ENCODE measurements around the gene LLGL2.

The LLGL2 gene

DNA sequence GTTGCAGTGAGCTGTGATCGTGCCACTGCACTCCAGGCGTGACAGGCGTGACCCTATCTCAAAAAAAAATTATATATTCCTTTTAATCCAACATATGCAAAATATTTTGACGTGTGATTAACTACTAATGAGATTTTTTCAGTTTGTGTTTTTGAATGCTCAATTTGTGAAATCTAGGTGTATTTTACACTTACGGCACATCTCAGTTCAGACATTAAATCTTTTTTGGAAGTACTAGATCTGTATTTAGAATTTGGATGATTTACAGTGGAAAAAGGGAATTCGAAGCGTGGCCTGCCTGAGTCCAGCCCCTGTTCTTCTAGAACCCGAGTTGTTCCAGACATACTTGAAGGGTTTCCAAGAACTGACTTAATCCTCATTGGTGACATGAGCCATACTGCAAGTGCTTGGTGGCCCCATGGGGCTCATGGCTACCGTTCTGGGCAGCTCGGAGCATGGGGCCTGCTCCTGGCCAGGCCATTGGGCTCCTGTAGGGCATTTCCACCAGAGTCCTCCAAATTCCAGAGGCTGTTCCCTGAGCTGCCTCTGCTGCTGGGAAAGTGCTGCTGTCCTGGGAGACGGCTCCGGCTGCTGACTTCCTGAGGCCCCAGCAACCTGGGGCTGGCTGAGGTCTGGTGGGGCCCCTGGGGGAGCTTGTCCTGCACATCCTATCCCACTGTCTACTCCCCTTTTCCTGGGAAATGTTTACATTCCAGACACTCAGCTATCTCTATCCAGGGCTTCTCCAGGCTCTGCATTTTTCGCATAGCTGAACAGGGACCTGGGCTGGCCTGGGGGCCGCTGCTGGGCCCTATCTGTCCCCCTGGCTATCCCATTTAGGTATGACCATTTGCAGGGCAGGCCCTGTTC is 27.2 kb downstream of the LLGL2 start:
- no peak for DNase-seq

GRCh38 chr17:75553295-75554110 is 28.0 kb downstream of the LLGL2 start:
- DNase-seq = no peak

DNA sequence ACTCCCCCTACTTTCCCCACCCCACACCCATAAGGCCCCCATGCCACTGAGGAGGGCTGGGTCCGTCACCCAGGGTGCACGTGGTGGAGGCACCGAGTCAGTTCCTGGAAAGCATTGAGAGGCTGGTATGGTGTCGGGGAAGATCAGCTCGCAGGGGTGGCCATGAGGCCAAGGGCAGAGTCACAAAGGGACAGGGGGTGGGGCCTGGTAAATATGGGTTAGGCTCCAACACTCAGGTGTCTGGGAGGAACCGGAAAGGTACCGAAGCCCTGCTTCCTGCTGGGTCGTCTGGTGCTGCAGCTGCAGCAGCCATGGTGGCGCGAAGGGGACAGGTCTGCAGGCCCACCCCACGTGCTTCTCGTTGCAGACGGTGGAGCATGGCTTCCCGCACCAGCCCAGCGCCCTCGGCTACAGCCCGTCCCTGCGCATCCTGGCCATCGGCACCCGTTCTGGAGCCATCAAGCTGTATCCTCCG is 30.2 kb downstream of the LLGL2 start:
- DNase-seq = no peak

DNA sequence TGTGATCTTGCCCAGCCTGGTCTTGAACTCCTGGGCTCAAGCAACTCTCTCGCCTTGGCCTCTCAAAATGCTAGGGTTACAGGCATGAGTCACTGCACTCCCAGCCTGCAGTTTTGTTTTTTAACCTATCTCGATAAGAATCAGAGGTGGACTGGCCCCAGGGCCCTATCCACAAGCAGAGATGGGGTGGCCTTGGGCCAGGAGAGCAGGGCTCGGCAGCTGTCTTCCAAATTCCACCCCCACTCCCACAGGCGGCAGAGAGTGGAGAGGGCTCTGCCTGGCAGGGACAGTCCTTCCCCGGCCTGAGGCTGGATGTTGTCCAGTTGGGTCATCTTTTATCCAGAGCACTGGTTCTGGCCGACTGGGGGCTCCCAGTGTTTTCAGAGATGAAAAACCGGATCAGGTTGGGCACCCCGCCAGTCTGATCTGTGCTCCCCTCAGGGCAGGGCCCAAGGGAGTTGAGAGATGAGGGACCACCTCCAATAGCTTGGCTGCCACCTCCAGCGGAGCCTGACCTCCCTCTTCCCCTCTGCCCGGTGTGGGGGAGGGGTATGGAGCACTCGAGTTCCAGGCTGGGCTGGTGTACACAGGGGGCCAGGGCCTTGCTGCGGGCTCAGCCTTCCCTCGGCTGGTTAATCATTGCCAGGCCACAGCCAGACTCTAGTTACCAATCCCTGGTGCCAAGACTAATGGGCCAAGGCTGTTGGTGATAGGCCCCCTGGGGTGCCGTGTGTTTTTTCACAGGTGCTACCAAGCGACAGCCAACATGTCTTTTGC is 31.8 kb downstream of the LLGL2 start:
- no peak for DNase-seq

DNA sequence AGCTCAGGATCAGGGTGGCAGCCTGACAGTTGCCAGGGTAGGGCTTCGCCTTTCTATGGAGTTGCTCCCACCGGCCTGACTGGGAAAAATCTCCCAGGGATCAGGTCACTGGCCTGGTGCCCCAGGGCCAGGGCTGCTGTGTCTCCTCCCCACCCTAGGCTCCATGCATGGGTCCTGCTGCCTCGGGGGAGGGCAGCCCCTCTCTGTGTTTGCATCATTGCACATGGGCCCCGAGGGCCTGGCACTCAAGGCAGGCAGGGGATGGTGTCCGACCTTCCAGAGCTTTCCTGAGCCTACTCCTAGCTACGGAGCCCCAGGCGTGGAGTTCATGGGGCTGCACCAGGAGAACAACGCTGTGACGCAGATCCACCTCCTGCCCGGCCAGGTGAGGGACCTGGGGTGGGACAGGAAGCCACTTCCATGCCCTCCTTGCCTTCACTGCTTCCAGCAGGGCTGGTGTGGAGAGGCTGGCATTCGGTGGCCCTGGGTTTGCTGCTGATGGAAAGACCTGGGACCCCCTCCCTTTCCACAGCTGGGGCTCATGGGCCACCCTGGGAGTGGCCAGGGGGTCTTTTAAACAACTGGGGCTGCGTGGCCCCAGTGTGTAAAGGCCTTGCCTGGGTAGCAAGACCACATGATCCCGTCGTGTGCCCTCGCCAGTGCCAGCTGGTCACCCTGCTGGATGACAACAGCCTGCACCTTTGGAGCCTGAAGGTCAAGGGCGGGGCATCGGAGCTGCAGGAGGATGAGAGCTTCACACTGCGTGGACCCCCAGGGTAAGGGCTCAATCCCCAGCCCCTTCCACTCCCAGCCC is 32.6 kb downstream of the LLGL2 start:
- DNase-seq = no peak

GRCh38 chr17:75558666-75559530 is 33.4 kb downstream of the LLGL2 start:
- no peak for DNase-seq

GRCh38 chr17:75559958-75560533 is 34.5 kb downstream of the LLGL2 start:
- DNase-seq = no peak

DNA sequence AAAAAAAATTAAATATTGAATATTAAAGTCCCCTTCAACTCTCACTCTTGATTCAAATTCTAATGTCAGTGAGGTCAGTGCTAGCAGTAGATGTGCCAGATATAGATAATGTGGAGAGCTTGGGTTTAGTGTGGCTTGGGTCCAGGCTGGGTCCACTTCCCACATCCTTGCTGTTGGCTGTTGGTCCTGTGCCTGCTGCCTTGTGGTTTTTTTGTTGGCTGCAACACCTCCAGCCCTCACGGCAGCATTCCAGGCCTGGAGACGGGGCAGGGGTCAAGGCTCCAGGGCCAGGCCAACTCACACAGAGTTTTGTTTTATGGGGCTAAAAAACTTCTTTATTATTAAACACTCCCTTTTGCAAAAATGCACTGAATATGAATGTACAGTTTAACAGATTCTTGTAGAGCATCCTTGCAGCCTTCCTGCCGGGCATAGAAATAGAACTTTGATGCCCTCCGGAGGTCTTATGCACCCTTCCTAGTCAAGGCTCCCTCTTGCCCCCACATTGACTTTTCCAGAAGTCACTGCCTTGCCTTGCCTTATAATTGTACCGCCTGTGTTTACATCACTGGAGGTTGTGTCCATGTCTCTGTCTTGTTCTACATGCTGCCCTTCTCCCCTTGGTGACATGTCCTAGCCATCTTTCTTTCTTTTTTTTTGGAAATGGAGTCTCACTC is 36.6 kb downstream of the LLGL2 start:
- no peak for DNase-seq

DNA sequence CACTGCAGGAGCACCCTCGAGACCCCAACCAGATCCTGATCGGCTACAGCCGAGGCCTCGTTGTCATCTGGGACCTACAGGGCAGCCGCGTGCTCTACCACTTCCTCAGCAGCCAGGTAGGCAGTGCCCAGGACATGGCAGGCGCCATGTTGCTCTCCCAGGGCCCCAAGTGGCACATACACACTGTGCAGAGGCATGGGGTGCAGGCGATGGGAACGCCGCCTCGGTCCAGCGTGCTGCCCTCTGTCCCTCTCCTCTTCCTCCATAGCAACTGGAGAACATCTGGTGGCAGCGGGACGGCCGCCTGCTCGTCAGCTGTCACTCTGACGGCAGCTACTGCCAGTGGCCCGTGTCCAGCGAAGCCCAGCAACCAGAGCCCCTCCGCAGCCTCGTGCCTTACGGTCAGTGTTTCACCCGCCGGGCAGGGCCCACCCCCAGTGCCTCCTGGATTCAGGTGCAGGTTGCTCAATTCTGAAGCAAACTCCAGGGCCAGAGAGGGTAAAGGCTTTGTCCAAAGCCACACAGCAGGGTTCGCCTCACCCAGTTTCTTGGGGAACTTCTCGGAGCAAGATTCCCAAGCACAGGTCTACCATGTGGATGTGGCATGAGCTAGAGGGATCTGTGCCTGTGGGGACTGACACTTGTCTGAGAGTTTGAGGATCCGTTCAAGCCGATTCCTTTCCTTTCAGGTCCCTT is 37.7 kb downstream of the LLGL2 start:
- DNase-seq = no peak

- no peak for DNase-seq
Observed at GRCh38 chr17:75564195-75564594, 38.7 kb downstream of the LLGL2 start.

- no peak for DNase-seq
Observed at GRCh38 chr17:75565066-75565465, 39.6 kb downstream of the LLGL2 start.

DNA sequence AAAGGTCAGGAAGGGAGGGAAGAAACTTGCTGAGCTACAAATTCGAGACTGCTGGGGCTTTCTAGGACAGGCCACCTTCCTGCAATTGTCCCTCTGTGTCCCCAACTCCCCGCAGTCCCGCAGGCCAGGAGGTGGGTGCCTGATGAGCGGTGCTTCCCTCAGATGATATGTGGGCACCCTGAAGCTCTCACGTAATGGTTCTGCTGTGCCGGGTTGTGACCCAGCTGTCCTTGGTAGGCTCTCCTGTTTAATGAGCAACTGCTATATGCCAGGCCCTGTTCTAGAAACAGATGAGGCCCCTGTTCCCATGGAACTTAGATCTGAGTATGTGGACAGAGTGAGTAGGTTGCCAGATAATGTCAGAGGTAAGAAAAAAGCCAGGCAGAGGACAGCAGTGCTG is 40.1 kb downstream of the LLGL2 start:
- DNase-seq = no peak

- no peak for DNase-seq
Observed at GRCh38 chr17:75566416-75566815, 40.9 kb downstream of the LLGL2 start.

DNA sequence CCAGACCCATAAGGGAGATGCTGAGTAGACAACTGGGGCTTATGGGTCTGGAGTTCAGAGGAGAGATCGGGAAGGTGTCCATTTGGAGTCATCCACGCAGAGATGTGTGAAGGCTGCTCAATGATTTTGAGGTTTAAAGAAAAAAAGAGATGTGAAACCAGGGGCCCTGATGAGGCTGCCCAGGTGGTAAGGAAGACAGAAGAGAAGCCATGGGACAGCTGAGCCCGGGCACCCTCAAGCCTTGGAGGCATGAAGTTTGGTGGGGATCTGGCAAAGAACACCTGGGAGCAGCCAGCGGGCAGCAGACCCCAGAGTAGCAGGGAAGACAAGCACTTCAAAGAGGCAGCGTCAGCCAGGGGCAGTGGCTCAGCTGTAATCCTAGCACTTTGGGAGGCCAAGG is 41.3 kb downstream of the LLGL2 start:
- DNase-seq = no peak

- no peak for DNase-seq
Observed at GRCh38 chr17:75568412-75569255, 43.1 kb downstream of the LLGL2 start.

DNA sequence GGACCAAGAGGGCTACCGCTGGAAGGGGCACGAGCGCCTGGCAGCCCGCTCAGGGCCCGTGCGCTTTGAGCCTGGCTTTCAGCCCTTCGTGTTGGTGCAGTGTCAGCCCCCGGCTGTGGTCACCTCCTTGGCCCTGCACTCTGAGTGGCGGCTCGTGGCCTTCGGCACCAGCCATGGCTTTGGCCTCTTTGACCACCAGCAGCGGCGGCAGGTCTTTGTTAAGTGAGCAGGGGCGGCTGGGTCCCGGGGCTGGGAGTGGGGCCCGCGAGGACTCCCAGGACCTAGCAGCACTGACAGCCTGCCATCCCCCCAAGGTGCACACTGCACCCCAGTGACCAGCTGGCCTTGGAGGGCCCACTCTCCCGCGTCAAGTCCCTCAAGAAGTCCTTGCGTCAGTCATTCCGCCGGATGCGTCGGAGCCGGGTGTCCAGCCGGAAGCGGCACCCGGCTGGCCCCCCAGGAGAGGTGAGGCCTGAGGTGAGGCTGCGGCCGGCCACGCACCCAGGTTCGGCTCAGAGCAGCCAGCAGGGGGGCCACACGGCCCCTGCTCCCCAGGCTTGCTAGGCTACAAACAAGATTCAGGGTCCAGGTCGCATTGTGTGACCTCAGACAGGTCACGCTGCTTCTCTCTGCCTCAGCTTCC is 44.7 kb downstream of the LLGL2 start:
- no peak for DNase-seq

DNA sequence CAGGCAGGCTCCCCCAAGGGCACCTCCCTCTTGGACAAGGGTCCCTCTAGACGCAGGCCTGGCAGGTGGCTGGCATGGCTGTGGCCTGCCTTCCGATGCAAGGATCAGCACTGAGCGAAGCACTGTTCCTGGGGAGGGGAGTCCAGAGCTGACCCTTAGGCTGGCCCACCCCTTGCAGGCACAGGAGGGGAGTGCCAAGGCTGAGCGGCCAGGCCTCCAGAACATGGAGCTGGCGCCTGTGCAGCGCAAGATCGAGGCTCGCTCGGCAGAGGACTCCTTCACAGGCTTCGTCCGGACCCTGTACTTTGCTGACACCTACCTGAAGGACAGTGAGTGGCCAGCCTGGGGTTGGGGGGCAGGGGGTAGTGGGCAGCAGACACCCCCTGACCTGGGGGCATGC is 45.3 kb downstream of the LLGL2 start:
- DNase-seq = no peak

DNA sequence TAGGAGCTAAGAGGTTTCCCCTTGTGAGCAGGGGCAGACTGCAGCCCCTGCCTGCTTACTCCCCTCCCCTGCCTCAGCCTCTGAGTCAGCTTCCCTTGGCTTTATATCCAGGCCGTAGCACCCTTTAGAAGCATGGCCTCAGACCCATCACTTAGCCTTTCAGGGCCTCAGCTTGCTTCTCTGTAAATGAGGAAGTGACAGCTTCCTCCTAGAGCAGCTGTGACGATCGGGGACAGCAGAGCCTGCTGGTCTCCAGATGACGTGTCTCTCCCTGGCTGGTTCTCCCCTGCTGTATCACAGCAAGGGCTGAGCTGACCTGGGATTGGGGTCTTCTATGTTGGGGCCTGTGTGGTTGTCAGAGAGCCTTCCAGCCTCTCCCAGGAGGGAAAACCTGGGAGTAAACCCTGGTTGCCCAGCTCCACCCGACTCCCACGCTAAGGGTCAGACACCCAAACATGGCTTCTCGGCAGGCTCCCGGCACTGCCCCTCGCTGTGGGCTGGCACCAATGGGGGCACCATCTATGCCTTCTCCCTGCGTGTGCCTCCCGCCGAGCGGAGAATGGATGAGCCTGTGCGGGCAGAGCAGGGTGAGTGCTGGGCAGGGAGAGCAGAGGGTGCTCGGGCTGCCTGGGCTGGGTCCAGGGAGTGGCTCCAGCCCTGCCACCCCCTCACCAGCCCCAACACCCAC is 45.8 kb downstream of the LLGL2 start:
- DNase-seq = no peak
